Natural killer cell treated with Interleukin-12 subunit alpha and Interleukin-12 subunit beta and Interleukin-15 and Interleukin-18, amount 100 ng/mL, for 72 hours (primary cell): Measurements from ENCODE around the gene FIGLA. TPM values are rescaled to one million over a fixed set of nuclear protein-coding genes. Genes with fewer than 3 reads are reported as not detected.

Experiments
- ATAC-seq, 2 donors: fragments of 150-1000 bp; cut with Tn5 transposase in 1 of 2; sonication (Bioruptor Pico), chemical (Tn5 transposase) in 1 of 2; 2 replicates each; pipeline ENCODE4 v1.10.0; 2021
- DNase-seq: peaks from one replicate; pipeline ENCODE4 v3.0.0; 2022; ENCODE audit warnings: low spot score
- H3K27ac Mint-ChIP-seq, 2 donors: 1 replicate in 1 of 2; 2 replicates in 1 of 2; pipeline ENCODE4 v1.8.0; 2022; ENCODE audit warnings: mixed read lengths in 2 of 2, mild to moderate bottlenecking in 1 of 2, moderate library complexity in 1 of 2
- H3K27me3 Mint-ChIP-seq, 2 donors: 1 replicate in 1 of 2; 2 replicates in 1 of 2; pipeline ENCODE4 v1.8.0; 2022; ENCODE audit warnings: mixed read lengths in 2 of 2
- H3K36me3 Mint-ChIP-seq: one replicate; pipeline ENCODE4 v1.8.0; 2022; ENCODE audit warnings: mixed read lengths
- H3K4me1 Mint-ChIP-seq, 2 donors: 1 replicate in 1 of 2; 2 replicates in 1 of 2; pipeline ENCODE4 v1.8.0; 2022; ENCODE audit warnings: low read depth in 2 of 2, mixed read lengths in 2 of 2, mild to moderate bottlenecking in 1 of 2
- H3K4me3 Mint-ChIP-seq: one replicate; pipeline ENCODE4 v1.8.0; 2022; ENCODE audit warnings: mixed read lengths
- H3K9me3 Mint-ChIP-seq: 2 replicates; pipeline ENCODE4 v1.8.0; 2022; ENCODE audit warnings: mixed read lengths
- total RNA-seq, 2 donors: library from RNA; stranded (reverse); gene quantifications; one replicate each; pipeline ENCODE4 v1.2.3, GENCODE V29; 2022

The FIGLA gene
- total RNA-seq, 2 donors from 2014 or later = 0.98 to 1.1 TPM

- no peaks in the 10 kb centered on the region for H3K36me3 Mint-ChIP-seq
- peaks cover 5% of the 10 kb centered on the region for H3K9me3 Mint-ChIP-seq
- peaks cover 58 to 59% of the 10 kb centered on the region in 2 donors for H3K4me1 Mint-ChIP-seq
- H3K4me3 Mint-ChIP-seq = peak overlapping the region; percentile 73
- peak; percentile 10 for DNase-seq
- ATAC-seq = peak; percentile 22 to 40
- peaks cover 0 to 3% of the 10 kb centered on the region in 2 donors for H3K27me3 Mint-ChIP-seq
- H3K27ac Mint-ChIP-seq = peak overlapping the region; percentile 89
Observed at GRCh38 chr2:70827388-70827787, 36.9 kb upstream of the FIGLA start.

- H3K4me1 Mint-ChIP-seq = peaks cover 59 to 60% of the 10 kb centered on the region in 2 donors
- peak; percentile 51 to 54 for ATAC-seq
- peak; percentile 60 for DNase-seq
- H3K36me3 Mint-ChIP-seq = no peaks in the 10 kb centered on the region
- H3K4me3 Mint-ChIP-seq = peak overlapping the region; percentile 73
- H3K9me3 Mint-ChIP-seq = peaks cover 5% of the 10 kb centered on the region
- H3K27me3 Mint-ChIP-seq = peaks cover 0 to 3% of the 10 kb centered on the region in 2 donors
- peak overlapping the region; percentile 89 for H3K27ac Mint-ChIP-seq
Observed at GRCh38 chr2:70826696-70827350, 36.4 kb upstream of the FIGLA start.

GRCh38 chr2:70823249-70823648 is 32.8 kb upstream of the FIGLA start:
- peak overlapping the region; percentile 56 for H3K4me3 Mint-ChIP-seq
- DNase-seq (peak; percentile 57), ATAC-seq (peak; percentile 54 to 55)
- no peaks in the 10 kb centered on the region for H3K27me3 Mint-ChIP-seq
- H3K4me1 Mint-ChIP-seq = peaks cover 55 to 56% of the 10 kb centered on the region in 2 donors
- H3K27ac Mint-ChIP-seq = peak overlapping the region; percentile 76 to 89
- peaks cover 5% of the 10 kb centered on the region for H3K9me3 Mint-ChIP-seq
- H3K36me3 Mint-ChIP-seq = no peaks in the 10 kb centered on the region

- Mint-ChIP-seq H3K4me1 (peaks cover 58 to 60% of the 10 kb centered on the region in 2 donors), H3K27ac (peak overlapping the region; percentile 76 to 89), H3K4me3 (peak overlapping the region; percentile 56), H3K9me3 (peaks cover 5% of the 10 kb centered on the region), H3K27me3 (no peaks in the 10 kb centered on the region), H3K36me3 (peaks cover 3% of the 10 kb centered on the region)
- ATAC-seq = peak; percentile 19 to 38
- DNase-seq = peak; percentile 56
Observed at GRCh38 chr2:70822843-70823242, 32.4 kb upstream of the FIGLA start.

GRCh38 chr2:70820499-70820898 is 30.1 kb upstream of the FIGLA start, which contains the start of gene CLEC4F:
Gene CLEC4F, minus strand, starts transcription at chr2:70820599. Its CDS starts 76 bp downstream, at chr2:70820523.
- peaks cover 61 to 63% of the 10 kb centered on the region in 2 donors for H3K4me1 Mint-ChIP-seq
- no peak for ATAC-seq
- peaks cover 5% of the 10 kb centered on the region for H3K9me3 Mint-ChIP-seq
- peak; percentile 16 for DNase-seq
- peak within 1 kb of the TSS; percentile 41 for H3K4me3 Mint-ChIP-seq
- H3K27me3 Mint-ChIP-seq = no peaks in the 10 kb centered on the region
- peaks cover 9% of the 10 kb centered on the region for H3K36me3 Mint-ChIP-seq
- H3K27ac Mint-ChIP-seq = peak within 1 kb of the TSS; percentile 81 to 82

GRCh38 chr2:70817284-70817954 is 27.0 kb upstream of the FIGLA start:
- Mint-ChIP-seq H3K4me1 (peaks cover 53 to 55% of the 10 kb centered on the region in 2 donors), H3K36me3 (peaks cover 13% of the 10 kb centered on the region), H3K27ac (peak overlapping the region; percentile 81 to 82), H3K9me3 (peaks cover 3% of the 10 kb centered on the region), H3K4me3 (peak overlapping the region; percentile 52), H3K27me3 (no peaks in the 10 kb centered on the region)
- no peak for DNase-seq
- ATAC-seq = peak; percentile 54 to 78

GRCh38 chr2:70816726-70817125 is 26.3 kb upstream of the FIGLA start:
- Mint-ChIP-seq H3K4me3 (peak overlapping the region; percentile 52), H3K27ac (peak overlapping the region; percentile 81 to 82), H3K4me1 (peaks cover 50 to 51% of the 10 kb centered on the region in 2 donors), H3K9me3 (peaks cover 3% of the 10 kb centered on the region), H3K36me3 (peaks cover 13% of the 10 kb centered on the region), H3K27me3 (no peaks in the 10 kb centered on the region)
- no peak for ATAC-seq
- no peak for DNase-seq

GRCh38 chr2:70808983-70809958 is 18.8 kb upstream of the FIGLA start:
- ATAC-seq = peak; percentile 36 to 59
- H3K4me1 Mint-ChIP-seq = peaks cover 23% of the 10 kb centered on the region in 2 donors

GRCh38 chr2:70807828-70808118 is 17.3 kb upstream of the FIGLA start:
- Mint-ChIP-seq H3K9me3 (no peaks in the 10 kb centered on the region), H3K27me3 (no peaks in the 10 kb centered on the region), H3K4me1 (peaks cover 19 to 23% of the 10 kb centered on the region in 2 donors), H3K27ac (no peak overlapping the region), H3K4me3 (no peak overlapping the region), H3K36me3 (no peaks in the 10 kb centered on the region)
- DNase-seq (no peak), ATAC-seq (no peak)

More at GRCh38 chr2:70808983-70809958, 18.8 kb upstream of the FIGLA start:
- peak overlapping the region; percentile 36 to 88 for H3K27ac Mint-ChIP-seq
- H3K4me3 Mint-ChIP-seq = no peak overlapping the region
- H3K9me3 Mint-ChIP-seq = peaks cover 3% of the 10 kb centered on the region
- no peak for DNase-seq
- no peaks in the 10 kb centered on the region for H3K27me3 Mint-ChIP-seq
- no peaks in the 10 kb centered on the region for H3K36me3 Mint-ChIP-seq

- ATAC-seq (no peak), DNase-seq (no peak)
- H3K4me3 Mint-ChIP-seq = no peak overlapping the region
- H3K4me1 Mint-ChIP-seq = peaks cover 19 to 22% of the 10 kb centered on the region in 2 donors
- H3K27ac Mint-ChIP-seq = no peak overlapping the region
- no peaks in the 10 kb centered on the region for H3K36me3 Mint-ChIP-seq
- H3K27me3 Mint-ChIP-seq = no peaks in the 10 kb centered on the region
- no peaks in the 10 kb centered on the region for H3K9me3 Mint-ChIP-seq
Observed at GRCh38 chr2:70807102-70807827, 16.8 kb upstream of the FIGLA start.

GRCh38 chr2:70806620-70807019 is 16.2 kb upstream of the FIGLA start:
- Mint-ChIP-seq H3K4me1 (peaks cover 19 to 22% of the 10 kb centered on the region in 2 donors), H3K27me3 (no peaks in the 10 kb centered on the region), H3K9me3 (no peaks in the 10 kb centered on the region), H3K4me3 (peak overlapping the region; percentile 15), H3K27ac (no peak overlapping the region), H3K36me3 (no peaks in the 10 kb centered on the region)
- DNase-seq (no peak), ATAC-seq (no peak)

GRCh38 chr2:70806013-70806412 is 15.6 kb upstream of the FIGLA start:
- peaks cover 18 to 22% of the 10 kb centered on the region in 2 donors for H3K4me1 Mint-ChIP-seq
- H3K27me3 Mint-ChIP-seq = no peaks in the 10 kb centered on the region
- no peak for ATAC-seq
- no peak overlapping the region for H3K27ac Mint-ChIP-seq
- no peaks in the 10 kb centered on the region for H3K36me3 Mint-ChIP-seq
- H3K4me3 Mint-ChIP-seq = no peak overlapping the region
- no peaks in the 10 kb centered on the region for H3K9me3 Mint-ChIP-seq
- DNase-seq = no peak
